Lung (tissue), 12 donors: ENCODE data around the gene GRK2. TPM values are rescaled to one million over a fixed set of nuclear protein-coding genes. Genes with fewer than 3 reads are reported as not detected.

Experiments
- ATAC-seq: fragments of 200-7000 bp; cut with Tn5 transposase; one replicate; pipeline ENCODE4 v1.9.1; 2020; ENCODE audit warnings: moderate number of reproducible peaks; ENCODE audit not compliant: insufficient read depth, low FRiP score
- DNase-seq, 3 donors: peaks; one replicate each; pipeline ENCODE4 v3.0.0-alpha.2; 2013 to 2017
- H3K27ac ChIP-seq, 2 donors: one replicate each; pipeline ENCODE4 v1.5.1; 2013; ENCODE audit warnings: mild to moderate bottlenecking in 2 of 2, moderate library complexity in 2 of 2, control low read depth in 1 of 2, inconsistent platforms in 1 of 2, low read depth in 1 of 2, low read length in 1 of 2
- H3K27me3 ChIP-seq, 3 donors: one replicate each; pipeline ENCODE4 v1.5.1; 2013; ENCODE audit warnings: low read length in 2 of 3; ENCODE audit not compliant: control insufficient read depth in 3 of 3, insufficient read depth in 3 of 3
- H3K36me3 ChIP-seq, 4 donors: one replicate each; pipeline ENCODE4 v1.5.1; 2013; ENCODE audit warnings: low read length in 4 of 4, mild to moderate bottlenecking in 1 of 4, moderate library complexity in 1 of 4; ENCODE audit not compliant: control insufficient read depth in 4 of 4, insufficient read depth in 4 of 4
- H3K4me1 ChIP-seq, 5 donors: one replicate each; pipeline ENCODE4 v1.5.1; 2013; ENCODE audit warnings: low read length in 5 of 5, mild to moderate bottlenecking in 2 of 5, moderate library complexity in 1 of 5; ENCODE audit not compliant: control insufficient read depth in 5 of 5, insufficient read depth in 5 of 5
- H3K4me3 ChIP-seq: one replicate; pipeline ENCODE4 v1.5.1; 2013; ENCODE audit warnings: mild to moderate bottlenecking, control low read depth, moderate library complexity
- H3K9ac ChIP-seq, 2 donors: one replicate each; pipeline ENCODE4 v1.5.1; 2013; ENCODE audit warnings: low read length in 2 of 2, control low read depth in 1 of 2; ENCODE audit not compliant: insufficient read depth in 1 of 2
- H3K9me3 ChIP-seq, 4 donors: one replicate each; pipeline ENCODE4 v1.5.1; 2013; ENCODE audit warnings: low read length in 3 of 4, mild to moderate bottlenecking in 1 of 4, moderate library complexity in 1 of 4; ENCODE audit not compliant: control insufficient read depth in 4 of 4, insufficient read depth in 3 of 4
- CTCF ChIP-seq: IDR thresholded peaks from 2 replicates; pipeline ENCODE4 v1.5.1; 2012; ENCODE audit warnings: mild to moderate bottlenecking; ENCODE audit errors: control extremely low read depth, extremely low read depth
- WGBS, 2 donors: extraction: QIAGEN DNeasy Blood & Tissue Kit; methylation state at CpG; one replicate each; pipeline ENCODE4 v1.1.7; 2013; 5-methylcytosine and 5-hydroxymethylcytosine counted together
- polyA plus RNA-seq, 2 donors: library from polyadenylated mRNA; stranded (reverse); fragments of 200-250 nt; gene quantifications; one replicate each; pipeline ENCODE4 v1.2.1, GENCODE V29; 2013
- total RNA-seq, 2 donors: library from RNA; depleted of rRNA in 1 of 2; stranded (reverse); fragments of >200 nt in 1 of 2; gene quantifications; one replicate each; pipeline ENCODE4 v1.2.1, GENCODE V29; 2014 to 2021
- donor health status: control.
- donor health status: control.
- donor health status: Bipolar disorder and iron deficiency.
- donor health status: healthy.
- donor health status: DM: yes; HTN: yes; CAD: no.

The GRK2 gene
- total and polyA plus RNA-seq, 4 donors: 37.1 to 130 (median 97.5) TPM

- no peak for DNase-seq
- Histone ChIP-seq H3K9ac (no peak overlapping the region), H3K36me3 (peaks cover 55 to 92% (median 76%) of the 10 kb centered on the region in 4 donors), H3K4me1 (peaks cover 0 to 3% (median 0%) of the 10 kb centered on the region in 5 donors), H3K27ac (no peak overlapping the region), H3K27me3 (no peaks in the 10 kb centered on the region), H3K9me3 (no peaks in the 10 kb centered on the region), H3K4me3 (no peak overlapping the region)
- no peak for ATAC-seq
- 94 to 96% methylated on average over 37 of the region's 37 CpGs for WGBS, 2 donors
- no peak for TF ChIP-seq CTCF
Observed at GRCh38 chr11:67250059-67251043, 15.9 kb upstream of the GRK2 start.

GRCh38 chr11:67251841-67252240, 14.4 kb upstream of the GRK2 start:
- no peak overlapping the region for H3K27ac ChIP-seq
- ATAC-seq: no peak
- peaks cover 0 to 3% (median 0%) of the 10 kb centered on the region in 5 donors for H3K4me1 ChIP-seq
- TF ChIP-seq CTCF: no peak
- no peaks in the 10 kb centered on the region for H3K27me3 ChIP-seq
- no peak overlapping the region for H3K9ac ChIP-seq
- no peaks in the 10 kb centered on the region for H3K9me3 ChIP-seq
- WGBS, 2 donors: 89 to 91% methylated on average over 1 of the region's 1 CpG
- DNase-seq: no peak
- H3K4me3 ChIP-seq: no peak overlapping the region
- H3K36me3 ChIP-seq: peaks cover 45 to 89% (median 79%) of the 10 kb centered on the region in 4 donors

- Histone ChIP-seq H3K27ac (peak overlapping the region in 1 of 2 donors; percentile 2), H3K4me1 (peaks cover 0 to 3% (median 0%) of the 10 kb centered on the region in 5 donors), H3K36me3 (peaks cover 40 to 82% (median 75%) of the 10 kb centered on the region in 4 donors), H3K4me3 (no peak overlapping the region), H3K9me3 (no peaks in the 10 kb centered on the region), H3K9ac (no peak overlapping the region), H3K27me3 (no peaks in the 10 kb centered on the region)
- TF ChIP-seq CTCF: no peak
- DNase-seq (peak in 1 of 3 donors; percentile 43), ATAC-seq (peak; percentile 76)
- WGBS, 2 donors: 72 to 75% methylated on average over 4 of the region's 4 CpGs
Observed at GRCh38 chr11:67252831-67253239, 13.4 kb upstream of the GRK2 start.
